HG02973 (cell line): ENCODE measurements around the gene R3HCC1L.
"Not testable (repeated sequence)": the region's sequence is repeated elsewhere in the genome, so short reads cannot be mapped to it uniquely, and the experiment has no call there.

Source experiments
- ATAC-seq: cut with Tn5 transposase; IDR thresholded peaks from one replicate; pipeline ENCODE4 v1.9.1; 2021; ENCODE audit warnings: moderate library complexity; ENCODE audit not compliant: unreplicated experiment

R3HCC1L gene

GRCh38 chr10:98226508-98227144 is 92.2 kb downstream of the R3HCC1L start:
- ATAC-seq, result no peak

- not testable (repeated sequence) for ATAC-seq
Measured at GRCh38 chr10:98227713-98228112, 93.3 kb downstream of the R3HCC1L start.

DNA sequence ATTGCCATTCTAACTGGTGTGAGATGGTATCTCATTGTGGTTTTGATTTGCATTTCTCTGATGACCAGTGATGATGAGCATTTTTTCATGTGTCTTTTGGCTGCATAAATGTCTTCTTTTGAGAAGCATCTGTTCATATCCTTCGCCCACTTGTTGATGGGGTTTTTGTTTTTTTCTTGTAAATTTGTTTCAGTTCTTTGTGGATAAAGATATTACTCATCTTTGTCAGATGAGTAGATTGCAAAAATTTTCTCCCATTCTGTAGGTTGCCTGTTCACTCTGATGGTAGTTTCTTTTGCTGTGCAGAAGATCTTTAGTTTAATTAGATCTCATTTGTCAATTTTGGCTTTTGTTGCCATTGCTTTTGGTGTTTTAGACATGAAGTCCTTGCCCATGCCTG is 93.8 kb downstream of the R3HCC1L start:
- ATAC-seq, result not testable (repeated sequence)

DNA sequence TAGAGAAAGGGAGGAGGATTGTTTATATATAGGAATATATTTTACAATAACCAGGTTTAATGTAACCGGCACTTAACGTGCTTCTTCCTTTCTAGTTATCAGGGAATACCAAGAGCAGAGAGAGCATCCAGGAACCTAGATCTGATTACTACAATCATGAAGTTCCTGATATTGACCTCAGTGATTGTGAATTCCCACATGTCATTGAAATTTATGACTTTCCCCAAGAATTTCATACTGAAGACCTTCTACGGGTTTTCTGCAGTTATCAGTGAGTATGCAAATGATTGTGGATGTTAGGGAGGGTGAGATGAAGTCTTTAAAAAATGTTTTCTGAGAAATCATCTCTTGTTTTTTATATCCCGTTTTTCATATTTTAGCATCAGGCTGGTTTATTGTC is 97.0 kb downstream of the R3HCC1L start:
- no peak for ATAC-seq

DNA sequence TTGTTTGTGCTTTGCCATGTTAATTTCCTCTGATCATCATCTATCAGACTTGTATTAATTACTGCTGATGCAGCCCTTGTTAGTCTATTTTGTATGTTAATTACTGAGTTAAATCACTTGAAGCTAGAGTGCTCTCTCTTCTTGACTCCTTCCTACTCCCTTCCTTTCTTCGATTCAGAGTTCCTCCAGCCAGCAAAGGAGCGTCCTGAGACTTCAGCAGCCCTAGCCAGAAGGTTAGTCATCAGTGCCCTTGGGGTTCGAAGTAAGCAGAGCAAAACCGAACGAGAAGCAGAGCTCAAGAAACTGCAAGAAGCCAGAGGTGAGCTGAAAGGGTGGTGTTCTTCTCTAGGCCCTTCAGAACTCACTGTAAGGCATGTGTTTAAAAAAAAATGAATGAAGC is 101.4 kb downstream of the R3HCC1L start:
- no peak for ATAC-seq

DNA sequence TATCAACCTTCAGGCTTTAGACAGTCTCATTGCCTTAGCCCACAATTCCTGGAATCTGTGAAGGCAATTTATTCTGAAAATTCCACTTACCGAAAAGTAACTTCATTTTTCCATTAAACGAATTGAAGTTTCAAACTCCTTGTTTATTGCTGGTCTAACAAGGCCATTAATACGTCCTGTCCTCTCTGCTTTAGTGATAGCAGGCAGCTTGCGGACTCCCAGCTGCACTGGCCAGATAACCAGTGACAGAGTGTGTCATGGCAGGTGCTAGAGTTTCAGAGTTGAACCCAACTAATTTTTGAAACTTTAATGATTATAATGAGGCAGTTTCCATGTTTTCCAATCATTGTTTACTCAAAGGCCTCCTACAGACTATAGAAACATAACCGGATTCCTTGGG is 102.4 kb downstream of the R3HCC1L start:
- no peak for ATAC-seq

GRCh38 chr10:98238391-98238790 is 103.9 kb downstream of the R3HCC1L start:
- ATAC-seq, result no peak

- no peak for ATAC-seq
Measured at GRCh38 chr10:98240524-98240923, 106.1 kb downstream of the R3HCC1L start.

DNA sequence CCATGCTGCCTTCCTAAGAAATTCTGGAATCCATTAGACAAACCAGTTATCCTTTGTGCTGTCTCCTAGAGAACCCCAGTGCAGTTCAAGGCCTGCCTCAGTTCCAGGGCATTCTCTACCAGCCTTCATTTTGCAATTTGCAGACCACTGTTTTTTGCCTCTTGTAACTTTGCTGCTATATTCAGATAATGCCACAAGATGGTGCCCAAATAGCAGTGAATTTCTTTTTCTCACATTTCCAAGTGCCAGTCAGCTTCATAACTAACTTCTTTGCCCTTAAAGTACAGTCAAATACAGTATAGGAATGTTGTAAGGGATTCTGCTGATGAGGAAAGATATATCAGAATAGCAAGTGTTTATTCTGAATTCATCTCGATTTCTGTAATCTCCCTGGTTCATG is 108.4 kb downstream of the R3HCC1L start:
- no peak for ATAC-seq

GRCh38 chr10:98244141-98244540 is 109.7 kb downstream of the R3HCC1L start:
- ATAC-seq, result no peak

- no peak for ATAC-seq
Measured at GRCh38 chr10:98244586-98244985, 110.1 kb downstream of the R3HCC1L start.

- ATAC-seq, result no peak
Measured at GRCh38 chr10:98246911-98247805, 112.7 kb downstream of the R3HCC1L start.

GRCh38 chr10:98248018-98248417 is 113.6 kb downstream of the R3HCC1L start:
- ATAC-seq, result no peak

GRCh38 chr10:98249134-98249533 is 114.7 kb downstream of the R3HCC1L start:
- no peak for ATAC-seq

DNA sequence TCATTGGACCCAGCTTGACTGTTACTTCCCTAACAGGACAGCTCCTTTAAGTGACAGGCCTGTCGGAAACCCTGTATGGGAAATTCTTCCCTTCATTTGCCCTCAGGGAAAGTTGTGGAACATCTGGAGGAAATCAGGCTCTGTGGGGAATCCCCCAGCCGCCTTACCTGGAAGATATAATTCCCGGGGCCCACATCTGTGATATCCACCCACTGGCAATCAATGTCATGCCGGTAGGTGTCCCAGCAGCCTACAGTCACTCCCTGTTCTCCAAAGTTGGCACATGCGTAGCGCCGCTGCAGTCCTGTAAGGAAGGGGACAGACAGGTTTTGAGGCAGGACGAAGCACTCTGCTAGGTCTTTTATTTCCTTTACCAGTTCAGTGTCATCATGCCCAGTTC is 116.9 kb downstream of the R3HCC1L start:
- no peak for ATAC-seq

DNA sequence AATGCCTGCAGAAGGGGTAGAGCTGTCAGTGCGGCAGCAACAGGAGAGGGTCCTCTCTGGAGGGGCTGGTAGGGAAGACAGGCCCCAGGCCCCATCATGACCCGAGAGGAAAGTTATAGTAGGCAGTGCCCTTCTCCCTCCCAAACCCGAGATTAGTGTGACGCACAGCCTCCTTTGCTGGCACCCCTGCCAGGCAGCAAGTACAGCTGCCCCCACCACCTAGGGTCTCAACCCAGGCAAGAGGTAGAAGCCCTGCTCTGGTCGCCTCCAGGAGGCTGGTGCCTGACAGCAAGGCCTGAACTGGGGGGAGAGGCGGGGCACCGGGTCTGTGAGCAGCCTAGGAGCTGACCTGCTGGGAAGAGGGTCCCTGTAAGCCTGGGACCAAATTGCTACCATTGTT is 118.0 kb downstream of the R3HCC1L start:
- no peak for ATAC-seq

DNA sequence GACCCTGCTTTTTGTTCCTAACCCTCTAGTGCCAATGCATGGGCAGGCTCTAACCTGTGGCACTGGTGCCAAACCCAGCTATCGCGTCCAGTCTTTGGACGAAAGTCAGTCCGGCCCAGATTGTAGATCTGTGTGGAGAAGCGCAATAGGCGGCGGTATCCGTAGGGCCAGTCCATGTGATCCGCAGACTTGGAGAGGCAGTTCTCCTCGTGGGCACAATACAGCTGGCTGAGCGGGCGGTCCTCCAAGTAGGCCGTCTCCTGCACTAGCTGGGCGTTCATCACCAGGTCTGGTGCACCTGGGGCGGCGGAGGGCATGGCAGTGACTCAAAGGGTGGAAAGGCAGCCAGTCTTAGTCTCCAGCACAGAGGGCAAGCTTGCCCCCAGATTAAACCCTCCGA is 119.0 kb downstream of the R3HCC1L start:
- no peak for ATAC-seq

DNA sequence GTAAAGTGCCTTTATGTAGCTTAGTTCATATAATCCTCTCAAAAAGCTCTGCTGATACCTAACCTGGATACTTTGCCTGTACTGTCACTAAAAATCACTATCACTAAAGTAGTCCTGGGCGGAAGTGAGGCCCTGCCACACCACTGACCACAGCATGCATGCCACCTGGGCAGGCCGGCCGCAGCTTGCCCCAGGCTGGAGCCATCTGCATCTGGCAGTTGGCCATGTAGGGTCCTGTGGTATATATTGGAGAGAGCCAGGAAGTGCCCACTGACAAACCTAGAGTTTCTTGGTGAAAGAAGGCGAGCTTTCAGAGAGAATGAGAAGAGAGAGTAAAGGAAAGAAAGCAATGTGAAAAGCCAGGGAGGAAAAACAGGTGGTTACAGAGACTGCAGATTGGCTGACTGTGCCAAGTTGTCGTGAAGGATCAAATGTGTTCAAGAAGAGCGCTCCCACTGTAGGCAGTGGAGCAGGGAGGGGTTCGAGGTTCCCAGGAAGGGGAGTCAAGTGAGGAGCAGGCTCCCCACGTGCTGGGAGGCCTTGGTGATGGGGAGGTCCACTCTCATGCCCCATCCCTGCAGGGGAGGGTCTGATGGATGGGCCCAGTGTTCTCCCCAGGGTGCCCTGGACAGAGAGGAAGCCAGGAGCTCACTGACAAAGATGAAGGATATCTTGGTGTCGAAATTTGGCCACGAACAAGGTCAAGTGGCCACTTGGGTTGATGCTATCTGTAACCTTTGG is 119.9 kb downstream of the R3HCC1L start:
- ATAC-seq, result no peak

DNA sequence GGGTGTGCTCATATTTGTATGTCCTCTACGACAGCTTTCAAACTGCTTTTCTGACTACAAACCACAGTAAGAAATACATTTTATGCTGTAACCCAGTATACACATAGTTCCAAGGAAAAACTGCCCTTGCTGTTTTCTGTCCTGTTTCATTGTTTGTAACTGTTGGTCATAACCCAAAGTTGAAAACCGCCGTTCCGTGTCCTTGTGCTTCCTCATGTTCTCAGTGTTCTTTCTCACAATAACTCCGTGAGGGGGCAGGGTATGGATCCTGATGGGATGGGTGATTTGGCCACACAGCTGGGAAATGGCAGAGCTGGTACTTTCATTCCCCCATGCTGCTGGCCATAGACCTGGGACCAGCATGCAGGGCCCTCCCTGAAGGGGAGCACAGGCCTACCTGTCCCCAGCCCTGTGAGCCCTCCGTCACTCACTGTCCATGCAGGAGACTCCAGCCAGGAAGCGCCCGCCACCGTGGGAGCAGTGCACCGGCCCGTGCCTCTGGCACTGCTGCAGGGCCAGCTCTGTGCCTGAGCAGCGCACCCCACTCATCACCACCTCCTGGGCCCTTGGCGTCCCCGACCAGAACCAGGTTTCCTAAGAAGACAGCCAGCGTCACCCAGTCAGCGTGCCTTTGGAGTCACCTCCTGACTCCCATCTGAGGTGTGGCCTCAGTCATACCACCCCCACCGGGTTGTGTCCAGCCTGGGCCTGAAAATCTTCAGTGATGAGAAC is 120.9 kb downstream of the R3HCC1L start:
- no peak for ATAC-seq

DNA sequence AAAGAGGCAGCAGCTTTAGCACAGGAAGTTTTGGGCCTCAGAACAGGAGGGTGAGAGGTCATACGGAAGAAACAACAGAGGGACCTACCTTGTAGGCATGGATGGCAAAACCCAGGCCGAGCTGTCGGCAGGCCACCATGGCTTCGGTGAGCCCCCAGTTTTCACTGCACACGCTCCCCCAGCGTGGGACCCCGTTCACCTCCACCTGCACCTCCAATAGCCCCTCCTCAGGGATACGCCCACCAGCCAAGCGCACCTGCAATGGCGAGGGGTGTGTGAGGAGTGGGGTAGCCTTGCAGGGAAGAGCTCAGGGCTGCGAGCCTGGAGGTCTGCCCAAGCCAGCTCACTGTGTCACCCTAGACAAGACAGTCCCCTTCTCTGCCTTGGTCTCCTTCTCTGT is 122.2 kb downstream of the R3HCC1L start:
- no peak for ATAC-seq

DNA sequence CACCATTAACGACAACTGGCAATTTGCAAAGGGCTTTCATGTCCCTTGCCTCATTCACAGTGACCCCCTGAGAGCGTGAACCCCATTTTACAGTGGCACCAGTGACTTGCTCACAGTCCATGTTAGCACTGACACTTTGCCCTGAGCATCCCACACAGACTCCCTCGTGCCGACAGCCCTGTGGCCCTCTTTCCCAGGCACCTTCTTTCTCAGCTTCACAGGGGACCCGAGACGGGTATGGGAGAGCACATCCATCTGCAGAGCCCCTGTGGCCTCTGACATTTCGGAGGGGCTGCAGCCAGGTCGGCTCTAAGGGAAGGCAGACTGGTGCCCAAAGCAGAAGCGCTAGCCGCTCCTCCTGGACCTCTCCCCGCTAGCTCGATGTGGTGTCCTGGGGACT is 122.7 kb downstream of the R3HCC1L start:
- no peak for ATAC-seq
